Stomach (tissue), 9 donors: ENCODE results near the gene SHLD2. TPM values are rescaled to one million over a fixed set of nuclear protein-coding genes. Genes with fewer than 3 reads are reported as not detected.

Source experiments
- DNase-seq, 2 donors: peaks; one replicate each; pipeline versions ENCODE4 v3.0.0 to v3.0.0-alpha.2; 2013 to 2019
- H3K27ac ChIP-seq, 5 donors: fragments of 200-600 bp in 4 of 5; sonication (generic) in 4 of 5; one replicate each; pipeline ENCODE4 v1.5.1; 2013 to 2019; ENCODE audit warnings: mild to moderate bottlenecking in 1 of 5, moderate library complexity in 1 of 5
- H3K27me3 ChIP-seq, 3 donors: fragments of 200-600 bp; sonication (generic); one replicate each; pipeline ENCODE4 v1.5.1; 2017 to 2019; ENCODE audit warnings: mixed run types in 1 of 3
- H3K36me3 ChIP-seq, 4 donors: fragments of 200-600 bp; sonication (generic); 1 replicate in 3 of 4; 2 replicates in 1 of 4; pipeline ENCODE4 v1.5.1; 2016 to 2019
- H3K4me1 ChIP-seq, 4 donors: fragments of 200-600 bp; sonication (generic); one replicate each; pipeline ENCODE4 v1.5.1; 2016 to 2019
- H3K4me3 ChIP-seq, 4 donors: fragments of 200-600 bp; sonication (generic) in 3 of 4; one replicate each; pipeline ENCODE4 v1.5.1; 2016 to 2019; ENCODE audit warnings: mild to moderate bottlenecking in 1 of 4
- H3K9me3 ChIP-seq, 4 donors: fragments of 200-600 bp; sonication (generic); one replicate each; pipeline ENCODE4 v1.5.1; 2016 to 2019
- CTCF ChIP-seq, 7 experiments: fragments of 450-650 bp in 4 of 7; fragments of 200-600 bp in 3 of 7; sonication (generic) in 3 of 7; IDR thresholded peaks; one replicate each; pipeline ENCODE4 v1.5.1; 2016 to 2019; ENCODE audit warnings: antibody characterized with exemption in 7 of 7, control low read depth in 2 of 7, mild to moderate bottlenecking in 1 of 7
- EP300 ChIP-seq: sonication (generic); formaldehyde crosslinking; IDR thresholded peaks from one replicate; pipeline ENCODE4 v1.6.1; 2017; ENCODE audit warnings: antibody characterized with exemption
- POLR2A ChIP-seq, 4 donors: fragments of 450-650 bp; IDR thresholded peaks; one replicate each; pipeline ENCODE4 v1.6.1; 2016; ENCODE audit warnings: antibody characterized with exemption in 4 of 4, control low read depth in 2 of 4, mild to moderate bottlenecking in 1 of 4, moderate library complexity in 1 of 4
- POLR2AphosphoS5 ChIP-seq, 3 donors: sonication (generic); formaldehyde crosslinking; IDR thresholded peaks; one replicate each; pipeline ENCODE4 v1.6.1; 2016; ENCODE audit warnings: antibody characterized with exemption in 3 of 3
- WGBS, 5 donors: extraction: QIAGEN DNeasy Blood & Tissue Kit in 3 of 5; methylation state at CpG; one replicate each; pipeline versions ENCODE4 v1.1.5 to v1.1.7; 2013 to 2018; 5-methylcytosine and 5-hydroxymethylcytosine counted together
- intact Hi-C: fragments of 100-400 bp; cut with DNase I; formaldehyde crosslinking; loops from one replicate; pipeline ENCODE4 v1.15.1; 2023; ENCODE audit warnings: low total_unique reads
- polyA plus RNA-seq, 3 donors: library from polyadenylated mRNA; stranded (reverse); fragments of 200-250 nt; gene quantifications; one replicate each; pipeline ENCODE4 v1.2.3, GENCODE V29; 2013
- total RNA-seq, 5 donors: library from RNA; depleted of rRNA; stranded (reverse); fragments of >200 nt; gene quantifications; one replicate each; pipeline versions ENCODE4 v1.1.0 to v1.2.3, GENCODE V29; 2014 to 2016
- donor health status: healthy with polysubstance abuse.
- donor health status: Bipolar disorder and iron deficiency.
- donor health status: healthy.

The SHLD2 gene
- total and polyA plus RNA-seq, 8 donors = 11.6 to 76.2 (median 18.0) TPM

GRCh38 chr10:87060280-87060928, 34.6 kb upstream of the SHLD2 start:
- Histone ChIP-seq H3K27me3 (no peaks in the 10 kb centered on the region), H3K4me3 (no peak overlapping the region), H3K36me3 (peaks cover 51 to 100% (median 98%) of the 10 kb centered on the region in 4 donors), H3K9me3 (no peaks in the 10 kb centered on the region), H3K27ac (no peak overlapping the region), H3K4me1 (peaks cover 0 to 2% (median under 1%) of the 10 kb centered on the region in 4 donors)
- intact Hi-C loops = no loop called here
- no peak for DNase-seq
- WGBS, 5 donors = 78 to 85% (median 84%) methylated on average over 6 of the region's 6 CpGs
- TF ChIP-seq POLR2A (IDR thresholded peaks at IDR 0.05) (no peak), EP300 (no peak), POLR2AphosphoS5 (IDR thresholded peaks at IDR 0.05) (no peak), CTCF (IDR thresholded peaks at IDR 0.05) (no peak)

- no peak overlapping the region for H3K27ac ChIP-seq
- no peak for TF ChIP-seq EP300
- no peak for TF ChIP-seq CTCF (IDR thresholded peaks at IDR 0.05)
- no peak for TF ChIP-seq POLR2AphosphoS5 (IDR thresholded peaks at IDR 0.05)
- TF ChIP-seq POLR2A (IDR thresholded peaks at IDR 0.05) = no peak
- intact Hi-C loops = no loop called here
- H3K36me3 ChIP-seq = peaks cover 56 to 96% (median 93%) of the 10 kb centered on the region in 4 donors
- H3K4me1 ChIP-seq = no peaks in the 10 kb centered on the region
- H3K27me3 ChIP-seq = no peaks in the 10 kb centered on the region
- peak in 1 of 2 donors; percentile 23 for DNase-seq
- no peak overlapping the region for H3K4me3 ChIP-seq
- H3K9me3 ChIP-seq = no peaks in the 10 kb centered on the region
- WGBS, 5 donors = 58 to 71% (median 67%) methylated on average over 5 of the region's 5 CpGs
Measured at GRCh38 chr10:87064651-87065050, 30.4 kb upstream of the SHLD2 start.

GRCh38 chr10:87066178-87066577, 28.8 kb upstream of the SHLD2 start:
- 96 to 98% (median 98%) methylated on average over 2 of the region's 2 CpGs for WGBS, 5 donors
- no peaks in the 10 kb centered on the region for H3K4me1 ChIP-seq

GRCh38 chr10:87066865-87067264, 28.1 kb upstream of the SHLD2 start:
- H3K9me3 ChIP-seq = no peaks in the 10 kb centered on the region
- no peak overlapping the region for H3K4me3 ChIP-seq
- DNase-seq = no peak
- no peak overlapping the region for H3K27ac ChIP-seq
- no peaks in the 10 kb centered on the region for H3K27me3 ChIP-seq
- TF ChIP-seq POLR2AphosphoS5 (IDR thresholded peaks at IDR 0.05) (no peak), POLR2A (IDR thresholded peaks at IDR 0.05) (no peak), CTCF (IDR thresholded peaks at IDR 0.05) (no peak), EP300 (no peak)
- intact Hi-C loops = no loop called here
- WGBS, 5 donors = 96 to 100% (median 100%) methylated on average over 1 of the region's 1 CpG
- H3K36me3 ChIP-seq = peaks cover 35 to 96% (median 93%) of the 10 kb centered on the region in 4 donors
- no peaks in the 10 kb centered on the region for H3K4me1 ChIP-seq

More at GRCh38 chr10:87066178-87066577, 28.8 kb upstream of the SHLD2 start:
- Histone ChIP-seq H3K4me3 (no peak overlapping the region), H3K9me3 (no peaks in the 10 kb centered on the region), H3K27ac (no peak overlapping the region), H3K27me3 (no peaks in the 10 kb centered on the region), H3K36me3 (peaks cover 42 to 96% (median 93%) of the 10 kb centered on the region in 4 donors)
- intact Hi-C loops = no loop called here
- no peak for DNase-seq
- TF ChIP-seq POLR2AphosphoS5 (IDR thresholded peaks at IDR 0.05) (no peak), CTCF (IDR thresholded peaks at IDR 0.05) (no peak), EP300 (no peak), POLR2A (IDR thresholded peaks at IDR 0.05) (no peak)
